Neuronal stem cell (in vitro differentiated cells): ENCODE results near the gene POU2AF2.

ENCODE experiments used
- DNase-seq: peaks from one replicate; pipeline ENCODE4 v3.0.0-alpha.2; 2013; ENCODE audit warnings: low spot score
- H2AFZ ChIP-seq: one replicate; pipeline ENCODE4 v1.6.1; 2013; ENCODE audit warnings: mild to moderate bottlenecking, low read length, inconsistent platforms
- H2AK5ac ChIP-seq: 2 replicates; pipeline ENCODE4 v1.6.1; 2013; ENCODE audit warnings: low read depth, mild to moderate bottlenecking, inconsistent platforms, low read length, moderate library complexity, mixed read lengths
- H2BK120ac ChIP-seq: 2 replicates; pipeline ENCODE4 v1.6.1; 2013; ENCODE audit warnings: low read depth, mild to moderate bottlenecking, inconsistent platforms, low read length, moderate library complexity, mixed read lengths
- H2BK12ac ChIP-seq: one replicate; pipeline ENCODE4 v1.6.1; 2013; ENCODE audit warnings: low read length, inconsistent platforms
- H2BK15ac ChIP-seq: 2 replicates; pipeline ENCODE4 v1.6.1; 2013; ENCODE audit warnings: mild to moderate bottlenecking, low read length, inconsistent platforms, mixed read lengths
- H2BK5ac ChIP-seq: one replicate; pipeline ENCODE4 v1.6.1; 2013; ENCODE audit warnings: inconsistent platforms, mild to moderate bottlenecking, low read length, moderate library complexity
- H3K14ac ChIP-seq: one replicate; pipeline ENCODE4 v1.6.1; 2013; ENCODE audit warnings: low read length, inconsistent platforms
- H3K18ac ChIP-seq: 2 replicates; pipeline ENCODE4 v1.6.1; 2013; ENCODE audit warnings: low read length, inconsistent platforms
- H3K23ac ChIP-seq: 2 replicates; pipeline ENCODE4 v1.6.1; 2013; ENCODE audit warnings: low read depth, mild to moderate bottlenecking, mixed read lengths, low read length, inconsistent platforms; ENCODE audit not compliant: poor library complexity
- H3K27ac ChIP-seq: replicated peaks from 3 replicates; pipeline ENCODE4 v1.5.1; 2013; ENCODE audit warnings: low read length, inconsistent platforms
- H3K27me3 ChIP-seq, 3 experiments: 2 replicates each; pipeline ENCODE4 v1.6.1; 2013; ENCODE audit warnings: low read length in 3 of 3, mild to moderate bottlenecking in 2 of 3, inconsistent platforms in 1 of 3, low read depth in 1 of 3, mixed read lengths in 1 of 3, moderate library complexity in 1 of 3; ENCODE audit not compliant: control insufficient read depth in 3 of 3, insufficient read depth in 3 of 3
- H3K36me3 ChIP-seq, 2 donors: replicated peaks in 1 of 2; 2 replicates each; pipeline ENCODE4 v1.6.1; 2013; ENCODE audit warnings: low read length in 2 of 2; ENCODE audit not compliant: control insufficient read depth in 2 of 2, insufficient read depth in 2 of 2
- H3K4ac ChIP-seq: 2 replicates; pipeline ENCODE4 v1.6.1; 2013; ENCODE audit warnings: inconsistent platforms, mild to moderate bottlenecking, low read length, moderate library complexity
- H3K4me1 ChIP-seq, 2 donors: 1 replicate in 1 of 2; 2 replicates in 1 of 2; pipeline ENCODE4 v1.6.1; 2013; ENCODE audit warnings: low read length in 2 of 2, low read depth in 1 of 2; ENCODE audit not compliant: control insufficient read depth in 2 of 2, insufficient read depth in 1 of 2
- H3K4me2 ChIP-seq: one replicate; pipeline ENCODE4 v1.6.1; 2013; ENCODE audit warnings: mild to moderate bottlenecking, low read length, inconsistent platforms; ENCODE audit not compliant: insufficient read depth, poor library complexity, severe bottlenecking
- H3K4me3 ChIP-seq, 2 donors: 2 replicates each; pipeline ENCODE4 v1.5.1; 2013; ENCODE audit warnings: low read length in 2 of 2, mild to moderate bottlenecking in 2 of 2, inconsistent platforms in 1 of 2, moderate library complexity in 1 of 2
- H3K79me1 ChIP-seq: one replicate; pipeline ENCODE4 v1.6.1; 2013; ENCODE audit warnings: low read depth, mild to moderate bottlenecking, inconsistent platforms, low read length, moderate library complexity
- H3K9ac ChIP-seq: one replicate; pipeline ENCODE4 v1.6.1; 2013; ENCODE audit warnings: mild to moderate bottlenecking, low read depth, low read length, inconsistent platforms; ENCODE audit not compliant: poor library complexity
- H3K9me3 ChIP-seq, 2 donors: replicated peaks in 1 of 2; 2 replicates each; pipeline versions ENCODE3 to v1.6.1; 2013; ENCODE audit warnings: low read length in 2 of 2, mild to moderate bottlenecking in 2 of 2, inconsistent platforms in 1 of 2, low read depth in 1 of 2, mixed read lengths in 1 of 2, moderate library complexity in 1 of 2; ENCODE audit not compliant: control insufficient read depth in 2 of 2, insufficient read depth in 1 of 2
- H4K8ac ChIP-seq: one replicate; pipeline ENCODE4 v1.6.1; 2013; ENCODE audit warnings: low read depth, mild to moderate bottlenecking, inconsistent platforms, low read length, moderate library complexity
- H4K91ac ChIP-seq: one replicate; pipeline ENCODE4 v1.6.1; 2013; ENCODE audit warnings: low read length, low read depth, mild to moderate bottlenecking, inconsistent platforms; ENCODE audit not compliant: poor library complexity
- WGBS, 2 donors: extraction: QIAGEN DNeasy Blood & Tissue Kit; methylation state at CpG; one replicate each; pipeline ENCODE4 v1.1.7; 2013; ENCODE audit warnings: missing lambda C conversion rate in 2 of 2, mixed read lengths in 1 of 2; ENCODE audit not compliant: insufficient read length in 2 of 2, insufficient replicate concordance in 1 of 2; ENCODE audit errors: extremely low coverage in 2 of 2; 5-methylcytosine and 5-hydroxymethylcytosine counted together

POU2AF2 gene

DNA sequence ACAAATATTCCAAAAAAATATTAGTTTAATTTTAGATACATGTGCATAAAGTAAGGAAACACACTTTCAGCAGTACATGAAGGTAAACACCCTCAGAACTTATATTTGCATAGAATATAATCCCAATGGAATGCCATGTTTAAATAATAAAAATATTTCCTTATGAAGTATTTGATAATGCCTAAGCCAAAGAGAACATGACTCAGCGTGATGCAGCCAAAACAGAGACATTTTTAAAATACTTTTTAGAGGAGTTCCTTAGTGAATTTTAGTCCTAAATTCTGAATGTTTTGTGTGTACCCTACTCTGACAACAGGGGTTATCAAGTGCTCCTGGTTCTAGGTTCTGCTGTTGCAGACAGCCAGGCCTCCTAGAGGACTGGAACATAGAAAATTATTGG lies 39.1 kb upstream of the POU2AF2 start:
- Histone ChIP-seq H3K79me1 (no peaks in the 10 kb centered on the region), H3K4ac (no peak overlapping the region), H3K14ac (no peak overlapping the region), H2BK15ac (no peak overlapping the region), H2AFZ (no peak overlapping the region), H4K8ac (no peak overlapping the region), H3K9me3 (no peaks in the 10 kb centered on the region), H2BK5ac (no peak overlapping the region), H3K9ac (no peak overlapping the region), H3K18ac (no peak overlapping the region), H2AK5ac (no peak overlapping the region), H3K36me3 (no peaks in the 10 kb centered on the region), H3K27me3 (no peaks in the 10 kb centered on the region), H3K23ac (no peak overlapping the region), H2BK120ac (no peak overlapping the region), H3K4me2 (no peak overlapping the region), H4K91ac (no peak overlapping the region), H3K4me1 (no peaks in the 10 kb centered on the region), H2BK12ac (no peak overlapping the region), H3K4me3 (no peak overlapping the region), H3K27ac (no peak overlapping the region)
- WGBS, 2 donors = no CpG with 5 or more reads among the region's 1 CpG
- DNase-seq = no peak

DNA sequence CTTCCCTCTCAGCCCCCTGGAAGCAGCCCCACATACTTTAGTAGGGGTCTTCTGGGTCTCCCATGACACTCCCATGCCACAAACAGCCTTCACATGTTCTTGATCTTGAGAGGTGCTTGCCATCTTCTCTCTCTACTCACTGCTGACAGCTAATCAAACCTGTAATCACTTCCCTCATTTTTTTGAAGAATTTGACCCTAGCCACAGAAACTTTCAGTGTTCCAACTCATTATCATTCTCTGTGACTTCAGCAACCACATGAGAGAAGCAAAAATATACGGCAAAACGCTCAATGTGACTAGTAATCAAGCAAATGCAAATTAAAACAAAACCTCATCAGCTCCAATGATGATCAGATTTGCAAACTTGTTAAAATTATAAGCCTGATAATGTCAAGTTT lies 38.3 kb upstream of the POU2AF2 start:
- Histone ChIP-seq H3K4me3 (no peak overlapping the region), H2AK5ac (no peak overlapping the region), H2BK15ac (no peak overlapping the region), H4K8ac (no peak overlapping the region), H3K9ac (no peak overlapping the region), H3K36me3 (no peaks in the 10 kb centered on the region), H3K79me1 (no peaks in the 10 kb centered on the region), H3K4me1 (no peaks in the 10 kb centered on the region), H3K14ac (no peak overlapping the region), H3K4ac (no peak overlapping the region), H3K23ac (no peak overlapping the region), H3K27ac (no peak overlapping the region), H2BK5ac (no peak overlapping the region), H3K4me2 (no peak overlapping the region), H3K27me3 (no peaks in the 10 kb centered on the region), H3K18ac (no peak overlapping the region), H2AFZ (no peak overlapping the region), H4K91ac (no peak overlapping the region), H2BK12ac (no peak overlapping the region), H2BK120ac (no peak overlapping the region), H3K9me3 (no peaks in the 10 kb centered on the region)
- no CpG with 5 or more reads among the region's 2 CpGs for WGBS, 2 donors
- DNase-seq = no peak

DNA sequence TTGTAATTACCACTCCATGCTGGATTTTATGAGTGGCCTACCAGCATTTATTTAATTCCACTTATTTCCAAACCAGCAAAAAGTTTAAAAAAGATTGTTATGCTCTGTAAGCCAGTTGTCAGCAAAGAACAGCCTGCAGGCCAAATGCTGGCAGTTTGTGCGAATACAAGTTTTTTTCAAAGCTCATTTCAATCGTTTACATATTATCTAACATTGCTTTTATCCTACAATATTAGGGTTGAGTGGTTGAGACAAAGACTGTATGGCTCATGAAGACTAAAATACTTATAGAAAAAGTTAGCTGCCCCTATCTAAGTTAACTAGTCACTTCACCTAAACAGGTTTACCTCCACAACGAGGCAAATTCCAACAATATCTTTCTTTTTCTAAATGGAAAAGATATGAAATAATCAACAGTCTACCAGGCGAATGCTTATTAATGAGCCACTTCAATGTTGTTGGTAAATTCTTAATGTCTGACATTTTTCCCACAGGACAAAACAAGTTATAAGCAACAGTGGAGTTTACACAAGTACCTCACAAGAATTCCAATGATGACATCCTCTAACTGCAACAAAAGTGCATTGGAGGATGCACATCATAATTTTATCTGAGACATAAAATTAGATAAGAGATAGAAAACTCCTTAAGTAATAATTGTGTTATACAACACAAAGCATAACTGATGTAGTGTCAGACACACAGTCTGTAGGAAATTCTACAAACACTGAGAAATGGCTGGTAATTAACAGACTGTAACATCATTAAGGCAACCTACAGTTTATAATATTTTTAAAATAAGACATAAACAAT lies 35.8 kb upstream of the POU2AF2 start:
- no CpG with 5 or more reads among the region's 4 CpGs for WGBS, 2 donors
- H2BK15ac ChIP-seq = no peak overlapping the region
- no peak overlapping the region for H2AK5ac ChIP-seq
- H3K23ac ChIP-seq = no peak overlapping the region
- H3K27me3 ChIP-seq = no peaks in the 10 kb centered on the region
- H3K36me3 ChIP-seq = no peaks in the 10 kb centered on the region
- no peaks in the 10 kb centered on the region for H3K9me3 ChIP-seq
- no peak overlapping the region for H3K4me3 ChIP-seq
- no peak overlapping the region for H3K18ac ChIP-seq
- H3K4me2 ChIP-seq = no peak overlapping the region
- DNase-seq = no peak
- no peaks in the 10 kb centered on the region for H3K79me1 ChIP-seq
- no peak overlapping the region for H3K9ac ChIP-seq
- H2BK120ac ChIP-seq = no peak overlapping the region
- H3K4ac ChIP-seq = no peak overlapping the region
- H3K27ac ChIP-seq = no peak overlapping the region
- no peaks in the 10 kb centered on the region for H3K4me1 ChIP-seq
- no peak overlapping the region for H2BK12ac ChIP-seq
- H2AFZ ChIP-seq = no peak overlapping the region
- no peak overlapping the region for H4K91ac ChIP-seq
- H2BK5ac ChIP-seq = no peak overlapping the region
- no peak overlapping the region for H4K8ac ChIP-seq
- no peak overlapping the region for H3K14ac ChIP-seq

DNA sequence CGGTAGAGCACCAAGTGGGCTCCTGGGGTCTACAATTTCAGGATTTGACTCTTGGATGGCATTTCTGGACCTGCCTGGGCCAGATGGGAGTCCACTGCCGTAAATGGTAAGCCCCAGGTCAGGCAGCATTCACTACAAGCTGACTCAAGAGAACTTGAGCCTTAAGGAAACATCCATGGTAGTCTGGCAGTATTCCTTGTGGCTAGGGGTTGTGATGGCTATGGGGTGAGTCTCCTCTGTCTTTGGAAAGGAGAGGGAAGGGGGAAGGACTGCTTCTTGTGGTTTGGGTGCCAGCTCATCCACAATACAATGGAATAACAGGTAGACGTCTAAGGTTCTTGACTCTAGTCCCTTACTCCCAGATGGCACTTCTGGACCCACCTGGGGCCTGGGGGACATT lies 32.3 kb upstream of the POU2AF2 start:
- Histone ChIP-seq H3K27ac (no peak overlapping the region), H2AK5ac (no peak overlapping the region), H2BK5ac (no peak overlapping the region), H2BK15ac (no peak overlapping the region), H3K9me3 (no peaks in the 10 kb centered on the region), H2BK12ac (no peak overlapping the region), H3K79me1 (no peaks in the 10 kb centered on the region), H2AFZ (no peak overlapping the region), H3K27me3 (no peaks in the 10 kb centered on the region), H3K18ac (no peak overlapping the region), H3K23ac (no peak overlapping the region), H3K4me1 (no peaks in the 10 kb centered on the region), H3K4ac (no peak overlapping the region), H3K36me3 (no peaks in the 10 kb centered on the region), H3K4me2 (no peak overlapping the region), H2BK120ac (no peak overlapping the region), H3K9ac (no peak overlapping the region), H3K14ac (no peak overlapping the region), H4K8ac (no peak overlapping the region), H4K91ac (no peak overlapping the region), H3K4me3 (no peak overlapping the region)
- no CpG with 5 or more reads among the region's 3 CpGs for WGBS, 2 donors
- no peak for DNase-seq
